Memory B cell (primary cell): ENCODE measurements around the gene CRELD1.

Experiments used
- ATAC-seq: fragments of 150-1000 bp; cut with Tn5 transposase; 2 replicates; pipeline ENCODE4 v1.10.0; 2021; ENCODE audit warnings: low read depth, mild to moderate bottlenecking, moderate library complexity
- DNase-seq, 2 donors: peaks; one replicate each; pipeline ENCODE4 v3.0.0; 2022; ENCODE audit warnings: low spot score in 2 of 2
- H3K27ac Mint-ChIP-seq: one replicate; pipeline ENCODE4 v1.8.0; 2022; ENCODE audit warnings: mild to moderate bottlenecking, moderate library complexity, mixed read lengths
- H3K27me3 Mint-ChIP-seq: one replicate; pipeline ENCODE4 v1.8.0; 2022; ENCODE audit warnings: mixed read lengths
- H3K36me3 Mint-ChIP-seq: one replicate; pipeline ENCODE4 v1.8.0; 2022; ENCODE audit warnings: mild to moderate bottlenecking, mixed read lengths
- H3K4me1 Mint-ChIP-seq: one replicate; pipeline ENCODE4 v1.8.0; 2022; ENCODE audit warnings: mixed read lengths
- H3K4me3 Mint-ChIP-seq: one replicate; pipeline ENCODE4 v1.8.0; 2022; ENCODE audit warnings: mild to moderate bottlenecking, moderate library complexity, mixed read lengths
- H3K9me3 Mint-ChIP-seq: one replicate; pipeline ENCODE4 v1.8.0; 2022; ENCODE audit warnings: mixed read lengths

CRELD1 gene

GRCh38 chr3:9914011-9914410 is 19.6 kb upstream of the CRELD1 start:
- Mint-ChIP-seq H3K36me3 (no peaks in the 10 kb centered on the region), H3K27ac (no peak overlapping the region), H3K4me3 (no peak overlapping the region)

GRCh38 chr3:9914559-9915253 is 18.9 kb upstream of the CRELD1 start:
- Mint-ChIP-seq H3K36me3 (no peaks in the 10 kb centered on the region), H3K4me1 (peaks cover 9% of the 10 kb centered on the region), H3K27ac (no peak overlapping the region), H3K27me3 (peaks cover 3% of the 10 kb centered on the region), H3K9me3 (no peaks in the 10 kb centered on the region), H3K4me3 (peak overlapping the region; percentile 77)
- ATAC-seq (peak; percentile 11), DNase-seq (no peak)

More at GRCh38 chr3:9914011-9914410, 19.6 kb upstream of the CRELD1 start:
- Mint-ChIP-seq H3K9me3 (no peaks in the 10 kb centered on the region), H3K4me1 (peaks cover 9% of the 10 kb centered on the region), H3K27me3 (peaks cover 3% of the 10 kb centered on the region)
- DNase-seq (no peak), ATAC-seq (no peak)

GRCh38 chr3:9915254-9916141 is 18.1 kb upstream of the CRELD1 start:
- H3K36me3 Mint-ChIP-seq, result no peaks in the 10 kb centered on the region
- H3K4me3 Mint-ChIP-seq, result peak overlapping the region; percentile 77
- no peaks in the 10 kb centered on the region for H3K9me3 Mint-ChIP-seq
- H3K27ac Mint-ChIP-seq, result no peak overlapping the region
- DNase-seq, result peak in 1 of 2 donors; percentile 25
- H3K27me3 Mint-ChIP-seq, result peaks cover 3% of the 10 kb centered on the region
- peaks cover 9% of the 10 kb centered on the region for H3K4me1 Mint-ChIP-seq
- ATAC-seq, result peak; percentile 64

GRCh38 chr3:9916346-9916733 is 17.3 kb upstream of the CRELD1 start:
- Mint-ChIP-seq H3K4me3 (peak overlapping the region; percentile 58), H3K36me3 (no peaks in the 10 kb centered on the region), H3K27me3 (peaks cover 3% of the 10 kb centered on the region), H3K4me1 (peaks cover 9% of the 10 kb centered on the region), H3K9me3 (no peaks in the 10 kb centered on the region), H3K27ac (no peak overlapping the region)
- no peak for ATAC-seq
- no peak for DNase-seq

- Mint-ChIP-seq H3K4me1 (peaks cover 9% of the 10 kb centered on the region), H3K4me3 (peak within 1 kb of the TSS; percentile 77), H3K9me3 (no peaks in the 10 kb centered on the region), H3K27ac (no peak within 1 kb of the TSS), H3K36me3 (no peaks in the 10 kb centered on the region), H3K27me3 (peaks cover 3% of the 10 kb centered on the region)
- no peak for DNase-seq
- ATAC-seq, result peak; percentile 30
These were observed 16.6 kb upstream of the CRELD1 start, which contains the start of gene IL17RC for GRCh38 chr3:9916734-9917680. IL17RC (plus strand) TSS chr3:9917098; CDS start chr3:9917316, 218 bp downstream.

- no peak overlapping the region for H3K4me3 Mint-ChIP-seq
- H3K27ac Mint-ChIP-seq, result no peak overlapping the region
- H3K27me3 Mint-ChIP-seq, result peaks cover 3% of the 10 kb centered on the region
- H3K9me3 Mint-ChIP-seq, result no peaks in the 10 kb centered on the region
- DNase-seq (no peak), ATAC-seq (no peak)
- peaks cover 9% of the 10 kb centered on the region for H3K4me1 Mint-ChIP-seq
- no peaks in the 10 kb centered on the region for H3K36me3 Mint-ChIP-seq
These were observed 15.8 kb upstream of the CRELD1 start for GRCh38 chr3:9917820-9918219.

GRCh38 chr3:9918261-9919038 is 15.2 kb upstream of the CRELD1 start:
- ATAC-seq, result no peak
- Mint-ChIP-seq H3K4me1 (peaks cover 9% of the 10 kb centered on the region), H3K4me3 (no peak overlapping the region), H3K36me3 (no peaks in the 10 kb centered on the region), H3K27ac (no peak overlapping the region), H3K9me3 (no peaks in the 10 kb centered on the region), H3K27me3 (peaks cover 5% of the 10 kb centered on the region)
- DNase-seq, result no peak

GRCh38 chr3:9928158-9928557 is 5.5 kb upstream of the CRELD1 start:
- Mint-ChIP-seq H3K4me3 (no peak overlapping the region), H3K36me3 (no peaks in the 10 kb centered on the region), H3K27me3 (peaks cover 6% of the 10 kb centered on the region), H3K4me1 (peaks cover 5% of the 10 kb centered on the region), H3K27ac (no peak overlapping the region), H3K9me3 (no peaks in the 10 kb centered on the region)
- no peak for ATAC-seq
- DNase-seq, result no peak

- no peaks in the 10 kb centered on the region for H3K27me3 Mint-ChIP-seq
- no peaks in the 10 kb centered on the region for H3K9me3 Mint-ChIP-seq
- DNase-seq, result no peak
- H3K4me1 Mint-ChIP-seq, result peaks cover 17% of the 10 kb centered on the region
- peaks cover 9% of the 10 kb centered on the region for H3K36me3 Mint-ChIP-seq
- no peak overlapping the region for H3K4me3 Mint-ChIP-seq
- H3K27ac Mint-ChIP-seq, result no peak overlapping the region
- ATAC-seq, result no peak
These were observed 2.7 kb upstream of the CRELD1 start for GRCh38 chr3:9930804-9931418.

- Mint-ChIP-seq H3K4me3 (peak overlapping the region; percentile 99), H3K4me1 (peaks cover 17% of the 10 kb centered on the region), H3K27me3 (no peaks in the 10 kb centered on the region), H3K36me3 (peaks cover 14% of the 10 kb centered on the region), H3K9me3 (no peaks in the 10 kb centered on the region), H3K27ac (peak overlapping the region; percentile 95)
- ATAC-seq, result no peak
- no peak for DNase-seq
These were observed 1.1 kb upstream of the CRELD1 start for GRCh38 chr3:9932535-9932842.

GRCh38 chr3:9932843-9933560 is 632 bp upstream of the CRELD1 start:
- H3K4me3 Mint-ChIP-seq, result peak overlapping the region; percentile 99
- H3K4me1 Mint-ChIP-seq, result peaks cover 17% of the 10 kb centered on the region
- no peaks in the 10 kb centered on the region for H3K9me3 Mint-ChIP-seq
- ATAC-seq (peak; percentile 69), DNase-seq (peak; percentile 77 to 79)
- H3K27ac Mint-ChIP-seq, result peak overlapping the region; percentile 95
- H3K27me3 Mint-ChIP-seq, result no peaks in the 10 kb centered on the region
- H3K36me3 Mint-ChIP-seq, result peaks cover 15% of the 10 kb centered on the region

- DNase-seq (peak in 1 of 2 donors; percentile 26), ATAC-seq (peak; percentile 6)
- H3K36me3 Mint-ChIP-seq, result peaks cover 16% of the 10 kb centered on the region
- H3K9me3 Mint-ChIP-seq, result no peaks in the 10 kb centered on the region
- peak overlapping the region; percentile 99 for H3K4me3 Mint-ChIP-seq
- no peaks in the 10 kb centered on the region for H3K27me3 Mint-ChIP-seq
- peak overlapping the region; percentile 95 for H3K27ac Mint-ChIP-seq
- peaks cover 17% of the 10 kb centered on the region for H3K4me1 Mint-ChIP-seq
These were observed 594 bp downstream of the CRELD1 start for GRCh38 chr3:9934235-9934621.
